Upper lobe of left lung (tissue), 6 donors: ENCODE data around the gene GNAO1. TPM values are rescaled to one million over a fixed set of nuclear protein-coding genes. Genes with fewer than 3 reads are reported as not detected.

Experiments
- ATAC-seq, 2 donors: fragments of 200-7000 bp; cut with Tn5 transposase; one replicate each; pipeline ENCODE4 v1.9.1; 2022; ENCODE audit warnings: mild to moderate bottlenecking in 2 of 2, moderate library complexity in 2 of 2; ENCODE audit not compliant: low FRiP score in 2 of 2
- DNase-seq, 2 donors: peaks; one replicate each; pipeline ENCODE4 v3.0.0-alpha.2; 2019 to 2020
- H3K27ac ChIP-seq, 4 donors: fragments of 200-600 bp; sonication (generic); one replicate each; pipeline ENCODE4 v1.5.1; 2016 to 2019
- H3K27me3 ChIP-seq, 4 donors: fragments of 200-600 bp; sonication (generic); one replicate each; pipeline ENCODE4 v1.5.1; 2017 to 2019
- H3K36me3 ChIP-seq, 4 donors: fragments of 200-600 bp; sonication (generic); one replicate each; pipeline ENCODE4 v1.5.1; 2016 to 2019
- H3K4me1 ChIP-seq, 4 donors: fragments of 200-600 bp; sonication (generic); one replicate each; pipeline ENCODE4 v1.5.1; 2018 to 2019
- H3K4me3 ChIP-seq, 4 donors: fragments of 200-600 bp; sonication (generic); one replicate each; pipeline ENCODE4 v1.5.1; 2017 to 2019; ENCODE audit warnings: mild to moderate bottlenecking in 2 of 4, moderate library complexity in 1 of 4
- H3K9me3 ChIP-seq, 4 donors: fragments of 200-600 bp; sonication (generic); one replicate each; pipeline ENCODE4 v1.5.1; 2018 to 2019
- EP300 ChIP-seq, 4 donors: sonication (generic); formaldehyde crosslinking; IDR thresholded peaks; one replicate each; pipeline ENCODE4 v1.5.1; 2017; ENCODE audit warnings: antibody characterized with exemption in 4 of 4, control low read depth in 2 of 4
- POLR2A ChIP-seq, 4 donors: fragments of 450-650 bp; IDR thresholded peaks; one replicate each; pipeline ENCODE4 v1.5.1; 2016 to 2017; ENCODE audit warnings: antibody characterized with exemption in 4 of 4, mild to moderate bottlenecking in 2 of 4
- POLR2AphosphoS5 ChIP-seq, 2 donors: sonication (generic); formaldehyde crosslinking; IDR thresholded peaks; one replicate each; pipeline ENCODE4 v1.5.1; 2017; ENCODE audit warnings: antibody characterized with exemption in 2 of 2
- WGBS, 2 donors: methylation state at CpG; one replicate each; pipeline ENCODE4 v1.1.5; 2017 to 2018; 5-methylcytosine and 5-hydroxymethylcytosine counted together
- total RNA-seq, 6 donors: library from RNA; depleted of rRNA in 4 of 6; stranded (reverse); fragments of >200 nt in 4 of 6; gene quantifications; one replicate each; pipeline versions ENCODE4 v1.1.0 to v1.2.1, GENCODE V29; 2016 to 2021
- TF ChIP-seq, protein P1 (sequence below), 6 experiments: fragments of 450-650 bp in 4 of 6; fragments of 200-600 bp in 2 of 6; sonication (generic) in 2 of 6; IDR thresholded peaks; one replicate each; pipeline ENCODE4 v1.5.1; 2016 to 2019; ENCODE audit warnings: antibody characterized with exemption in 6 of 6
- donor health status: DM: no; HTN: no; CAD: no; lungs with moderate emphysema.
- donor health status: DM: no; HTN: yes; CAD: no; lungs with severe emphysema.

Gene GNAO1
- total RNA-seq, 6 donors from 2014 or later = 0.46 to 2.7 (median 0.79) TPM; not detected in 1

DNA sequence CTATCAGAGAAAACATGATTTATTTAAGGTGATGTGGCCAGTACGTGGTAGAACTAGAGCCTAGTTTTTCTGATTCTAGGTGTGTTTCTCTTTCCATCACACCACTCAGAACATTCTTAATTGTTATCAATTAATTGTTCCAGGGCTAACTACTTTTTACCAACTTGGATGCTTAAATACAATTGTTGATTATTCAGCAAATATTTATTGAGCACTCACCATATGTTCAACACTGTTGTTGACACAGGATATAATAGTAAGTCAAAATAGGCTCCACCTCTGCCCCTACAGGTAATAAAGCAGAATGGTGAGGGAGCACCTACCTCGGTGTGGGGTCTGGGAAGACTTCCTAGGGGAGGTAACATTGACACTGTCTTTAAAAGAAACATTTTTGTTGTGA is 16.1 kb downstream of the GNAO1 start:
- DNase-seq (no peak), ATAC-seq (no peak)
- Histone ChIP-seq H3K27me3 (no peaks in the 10 kb centered on the region), H3K36me3 (no peaks in the 10 kb centered on the region), H3K27ac (no peak overlapping the region), H3K4me1 (peaks cover 0 to 3% (median 0%) of the 10 kb centered on the region in 4 donors), H3K4me3 (no peak overlapping the region), H3K9me3 (no peaks in the 10 kb centered on the region)
- WGBS, 2 donors = 66 to 83% methylated on average over 2 of the region's 2 CpGs
- TF ChIP-seq EP300 (IDR thresholded peaks at IDR 0.05) (no peak), POLR2AphosphoS5 (IDR thresholded peaks at IDR 0.05) (no peak), POLR2A (IDR thresholded peaks at IDR 0.05) (no peak)
- TF ChIP-seq, protein P1, sequence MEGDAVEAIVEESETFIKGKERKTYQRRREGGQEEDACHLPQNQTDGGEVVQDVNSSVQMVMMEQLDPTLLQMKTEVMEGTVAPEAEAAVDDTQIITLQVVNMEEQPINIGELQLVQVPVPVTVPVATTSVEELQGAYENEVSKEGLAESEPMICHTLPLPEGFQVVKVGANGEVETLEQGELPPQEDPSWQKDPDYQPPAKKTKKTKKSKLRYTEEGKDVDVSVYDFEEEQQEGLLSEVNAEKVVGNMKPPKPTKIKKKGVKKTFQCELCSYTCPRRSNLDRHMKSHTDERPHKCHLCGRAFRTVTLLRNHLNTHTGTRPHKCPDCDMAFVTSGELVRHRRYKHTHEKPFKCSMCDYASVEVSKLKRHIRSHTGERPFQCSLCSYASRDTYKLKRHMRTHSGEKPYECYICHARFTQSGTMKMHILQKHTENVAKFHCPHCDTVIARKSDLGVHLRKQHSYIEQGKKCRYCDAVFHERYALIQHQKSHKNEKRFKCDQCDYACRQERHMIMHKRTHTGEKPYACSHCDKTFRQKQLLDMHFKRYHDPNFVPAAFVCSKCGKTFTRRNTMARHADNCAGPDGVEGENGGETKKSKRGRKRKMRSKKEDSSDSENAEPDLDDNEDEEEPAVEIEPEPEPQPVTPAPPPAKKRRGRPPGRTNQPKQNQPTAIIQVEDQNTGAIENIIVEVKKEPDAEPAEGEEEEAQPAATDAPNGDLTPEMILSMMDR (IDR thresholded peaks at IDR 0.05) = no peak

DNA sequence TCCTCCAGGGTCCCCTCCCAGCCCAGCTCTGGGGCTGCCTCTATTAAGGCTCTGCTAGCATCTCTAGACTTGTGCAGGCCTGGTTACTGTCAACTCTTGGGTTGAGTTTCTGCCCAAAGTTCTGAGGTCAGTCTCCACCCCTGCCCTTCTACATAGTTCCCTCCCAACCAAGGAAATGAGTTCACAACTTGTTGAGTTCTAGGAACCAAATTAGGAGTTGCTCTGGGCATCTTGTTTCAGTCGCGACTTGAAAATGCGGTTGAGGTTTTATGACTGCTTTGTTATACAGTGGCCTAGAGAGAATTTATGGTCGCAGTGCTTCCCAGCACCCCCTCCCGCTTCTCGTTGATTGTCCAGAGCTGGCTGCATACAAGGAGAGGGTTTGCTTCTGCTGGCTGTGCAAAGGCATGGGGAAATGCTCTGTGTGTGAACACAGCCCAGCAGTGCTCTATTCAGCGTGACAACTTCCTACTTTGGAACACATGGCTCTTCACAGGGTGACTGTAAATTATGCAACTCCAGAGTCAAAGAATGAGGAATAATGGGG is 20.2 kb downstream of the GNAO1 start:
- ATAC-seq (peak in 1 of 2 donors; percentile 76), DNase-seq (no peak)
- H3K4me1 ChIP-seq = peaks cover 0 to 3% (median 0%) of the 10 kb centered on the region in 4 donors
- H3K27ac ChIP-seq = no peak overlapping the region
- H3K4me3 ChIP-seq = no peak overlapping the region
- 58 to 62% methylated on average over 7 of the region's 7 CpGs for WGBS, 2 donors
- TF ChIP-seq, protein P1 (IDR thresholded peaks at IDR 0.05) = no peak
- TF ChIP-seq POLR2A (IDR thresholded peaks at IDR 0.05) = no peak
- TF ChIP-seq EP300 (IDR thresholded peaks at IDR 0.05) = no peak
- no peak for TF ChIP-seq POLR2AphosphoS5 (IDR thresholded peaks at IDR 0.05)
- H3K27me3 ChIP-seq = no peaks in the 10 kb centered on the region
- no peaks in the 10 kb centered on the region for H3K9me3 ChIP-seq
- no peaks in the 10 kb centered on the region for H3K36me3 ChIP-seq

DNA sequence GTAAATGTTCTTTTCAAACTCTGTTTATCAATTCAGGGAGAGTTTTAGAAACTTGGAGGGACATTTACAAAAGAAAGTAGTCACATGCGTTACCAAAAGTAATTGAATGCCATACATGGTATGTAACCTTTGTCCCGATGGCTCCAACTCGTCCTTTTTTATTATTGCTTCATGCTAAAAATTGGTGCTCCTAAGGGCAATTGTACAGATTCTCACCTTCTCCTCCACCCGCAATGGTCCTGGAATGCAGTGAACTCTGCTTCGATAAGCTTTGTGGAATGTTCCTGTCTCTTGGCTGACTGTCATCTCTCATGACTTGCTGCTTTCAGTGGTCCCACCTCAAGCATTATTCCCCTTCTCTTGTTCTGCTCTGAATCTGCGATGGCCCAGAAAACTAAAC is 20.9 kb downstream of the GNAO1 start:
- TF ChIP-seq POLR2A (IDR thresholded peaks at IDR 0.05) = no peak
- TF ChIP-seq POLR2AphosphoS5 (IDR thresholded peaks at IDR 0.05) = no peak
- TF ChIP-seq EP300 (IDR thresholded peaks at IDR 0.05) = no peak
- TF ChIP-seq, protein P1 (IDR thresholded peaks at IDR 0.05) = no peak
- Histone ChIP-seq H3K4me1 (peaks cover 0 to 3% (median 0%) of the 10 kb centered on the region in 4 donors), H3K4me3 (no peak overlapping the region), H3K27me3 (no peaks in the 10 kb centered on the region), H3K9me3 (no peaks in the 10 kb centered on the region), H3K27ac (no peak overlapping the region), H3K36me3 (no peaks in the 10 kb centered on the region)
- no peak for ATAC-seq
- no peak for DNase-seq
- 65 to 78% methylated on average over 6 of the region's 6 CpGs for WGBS, 2 donors

DNA sequence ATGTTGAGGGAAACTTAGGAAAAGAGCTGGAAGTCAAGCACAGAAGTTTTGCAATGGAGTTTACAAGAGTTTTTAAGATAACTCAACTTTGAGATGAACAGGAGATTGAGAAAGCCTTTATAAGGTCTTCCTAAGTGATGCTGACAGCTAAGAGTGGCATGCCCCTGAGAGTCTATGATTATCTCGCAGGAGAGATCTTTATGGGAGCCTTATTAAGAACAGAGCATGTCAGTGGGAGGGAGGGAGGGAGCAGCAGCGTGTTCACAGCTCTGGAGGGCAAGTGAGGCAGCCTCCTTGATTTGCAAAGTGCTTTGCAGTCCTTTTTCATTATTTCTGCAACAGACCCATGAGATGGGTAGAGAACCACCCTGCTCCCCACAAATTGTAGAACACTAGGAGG is 30.7 kb downstream of the GNAO1 start:
- Histone ChIP-seq H3K27me3 (no peaks in the 10 kb centered on the region), H3K9me3 (no peaks in the 10 kb centered on the region), H3K4me1 (no peaks in the 10 kb centered on the region), H3K27ac (no peak overlapping the region), H3K36me3 (no peaks in the 10 kb centered on the region), H3K4me3 (no peak overlapping the region)
- DNase-seq = no peak
- ATAC-seq = no peak
- 79 to 82% methylated on average over 2 of the region's 2 CpGs for WGBS, 2 donors
- TF ChIP-seq, protein P1 (IDR thresholded peaks at IDR 0.05) = no peak
- TF ChIP-seq POLR2AphosphoS5 (IDR thresholded peaks at IDR 0.05) (no peak), EP300 (IDR thresholded peaks at IDR 0.05) (no peak), POLR2A (IDR thresholded peaks at IDR 0.05) (no peak)

DNA sequence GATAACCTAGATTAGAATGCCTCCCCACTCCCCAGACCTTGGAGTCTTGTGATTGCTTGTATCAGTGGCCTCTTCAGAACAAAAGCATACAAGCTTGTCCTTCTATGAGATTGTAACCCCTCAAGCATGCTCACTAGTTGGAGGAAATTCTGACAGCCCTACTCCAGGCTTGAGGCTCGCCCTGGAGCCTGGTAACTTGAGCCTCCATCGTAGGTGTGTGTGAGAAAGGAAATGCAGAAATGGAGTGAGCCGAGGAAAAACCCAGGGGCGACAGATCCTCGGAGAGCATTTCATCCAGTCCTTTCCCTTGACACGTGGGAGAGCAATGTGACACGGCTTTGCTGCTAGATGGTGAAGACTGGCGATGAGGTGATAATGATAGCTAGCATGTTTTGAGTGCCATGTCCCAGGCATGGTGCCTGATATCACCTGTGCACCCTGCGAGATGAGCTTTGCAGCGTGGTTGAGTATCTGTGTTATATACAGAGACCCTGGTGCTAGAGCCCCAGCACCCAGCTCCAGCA is 31.2 kb downstream of the GNAO1 start:
- no peak overlapping the region for H3K27ac ChIP-seq
- WGBS, 2 donors = 57 to 69% methylated on average over 10 of the region's 10 CpGs
- TF ChIP-seq POLR2AphosphoS5 (IDR thresholded peaks at IDR 0.05) = no peak
- TF ChIP-seq, protein P1 (IDR thresholded peaks at IDR 0.05) = no peak
- no peak for TF ChIP-seq POLR2A (IDR thresholded peaks at IDR 0.05)
- TF ChIP-seq EP300 (IDR thresholded peaks at IDR 0.05) = no peak
- no peaks in the 10 kb centered on the region for H3K36me3 ChIP-seq
- ATAC-seq (no peak), DNase-seq (no peak)
- no peaks in the 10 kb centered on the region for H3K9me3 ChIP-seq
- H3K27me3 ChIP-seq = no peaks in the 10 kb centered on the region
- no peak overlapping the region for H3K4me3 ChIP-seq
- H3K4me1 ChIP-seq = no peaks in the 10 kb centered on the region
